ENCODE measurements around the gene CCNY. TPM values are rescaled to one million over a fixed set of nuclear protein-coding genes. Genes with fewer than 3 reads are reported as not detected.

The CCNY gene
- total RNA-seq, 1 donor from 2014 or later, result 85.9 TPM

GRCh38 chr10:35561715-35562114 is 225.4 kb downstream of the CCNY start:
- TF ChIP-seq EZH2 (IDR thresholded peaks at IDR 0.05; ENCODE audit: insufficient read depth, low read length) (no peak), CTCF (IDR thresholded peaks at IDR 0.05; ENCODE audit: insufficient read depth, low read depth, low read length) (no peak)
- H3K4me1 ChIP-seq (ENCODE audit: insufficient read depth, low read length), result peaks cover 23% of the 10 kb centered on the region
- peaks cover 16% of the 10 kb centered on the region for H3K79me2 ChIP-seq (ENCODE audit: insufficient read depth, low read length)
- no peak overlapping the region for H3K4me3 Mint-ChIP-seq (ENCODE audit: unreplicated experiment)
- H3K27me3 ChIP-seq (ENCODE audit: insufficient read depth, low read length), result no peaks in the 10 kb centered on the region
- no peak for DNase-seq (ENCODE audit: low read depth)
- no peak overlapping the region for H3K27ac ChIP-seq (ENCODE audit: low read depth, low read length)
- H3K9me3 Mint-ChIP-seq (ENCODE audit: unreplicated experiment), result no peaks in the 10 kb centered on the region
- H3K9me3 ChIP-seq (ENCODE audit: insufficient read depth, low read depth, low read length), result no peaks in the 10 kb centered on the region
- H4K20me1 ChIP-seq (ENCODE audit: insufficient read depth, low read length), result no peaks in the 10 kb centered on the region
- no peak overlapping the region for H3K4me2 ChIP-seq (ENCODE audit: low read length)
- H3K4me1 Mint-ChIP-seq (ENCODE audit: low read depth, unreplicated experiment), result peaks cover 16% of the 10 kb centered on the region
- FAIRE-seq, result no peak
- no peak overlapping the region for H3K4me3 ChIP-seq (ENCODE audit: insufficient read depth, low read depth, low read length)
- no peaks in the 10 kb centered on the region for H3K36me3 ChIP-seq (ENCODE audit: insufficient read depth, low read length)
- no peak overlapping the region for H2AFZ ChIP-seq (ENCODE audit: low read depth, low read length)
- peaks cover 8% of the 10 kb centered on the region for H3K36me3 Mint-ChIP-seq (ENCODE audit: low read depth, unreplicated experiment)
- H3K9ac ChIP-seq (ENCODE audit: low read length), result no peak overlapping the region
- H3K27ac Mint-ChIP-seq (ENCODE audit: unreplicated experiment), result no peak overlapping the region
- H3K27me3 Mint-ChIP-seq (ENCODE audit: low read depth, unreplicated experiment), result no peaks in the 10 kb centered on the region

- Histone ChIP-seq H3K27ac (ENCODE audit: low read depth, low read length) (no peak overlapping the region), H3K4me2 (ENCODE audit: low read length) (no peak overlapping the region), H3K79me2 (ENCODE audit: insufficient read depth, low read length) (peaks cover 16% of the 10 kb centered on the region), H4K20me1 (ENCODE audit: insufficient read depth, low read length) (no peaks in the 10 kb centered on the region), H3K36me3 (ENCODE audit: insufficient read depth, low read length) (no peaks in the 10 kb centered on the region), H3K9me3 (ENCODE audit: insufficient read depth, low read depth, low read length) (no peaks in the 10 kb centered on the region), H3K27me3 (ENCODE audit: insufficient read depth, low read length) (no peaks in the 10 kb centered on the region), H2AFZ (ENCODE audit: low read depth, low read length) (no peak overlapping the region), H3K9ac (ENCODE audit: low read length) (no peak overlapping the region), H3K4me3 (ENCODE audit: insufficient read depth, low read depth, low read length) (no peak overlapping the region), H3K4me1 (ENCODE audit: insufficient read depth, low read length) (peaks cover 23% of the 10 kb centered on the region)
- Mint-ChIP-seq H3K36me3 (ENCODE audit: low read depth, unreplicated experiment) (peaks cover 8% of the 10 kb centered on the region), H3K9me3 (ENCODE audit: unreplicated experiment) (no peaks in the 10 kb centered on the region), H3K27ac (ENCODE audit: unreplicated experiment) (no peak overlapping the region), H3K4me1 (ENCODE audit: low read depth, unreplicated experiment) (peaks cover 16% of the 10 kb centered on the region), H3K27me3 (ENCODE audit: low read depth, unreplicated experiment) (no peaks in the 10 kb centered on the region), H3K4me3 (ENCODE audit: unreplicated experiment) (no peak overlapping the region)
- FAIRE-seq (no peak), DNase-seq (ENCODE audit: low read depth) (no peak)
- no peak for TF ChIP-seq CTCF (IDR thresholded peaks at IDR 0.05; ENCODE audit: insufficient read depth, low read depth, low read length)
- TF ChIP-seq EZH2 (IDR thresholded peaks at IDR 0.05; ENCODE audit: insufficient read depth, low read length), result no peak
Measured at GRCh38 chr10:35562427-35562826, 226.1 kb downstream of the CCNY start.

GRCh38 chr10:35563261-35563891 is 227.1 kb downstream of the CCNY start:
- no peak overlapping the region for H3K4me3 ChIP-seq (ENCODE audit: insufficient read depth, low read depth, low read length)
- peaks cover 8% of the 10 kb centered on the region for H3K36me3 Mint-ChIP-seq (ENCODE audit: low read depth, unreplicated experiment)
- H3K27ac Mint-ChIP-seq (ENCODE audit: unreplicated experiment), result no peak overlapping the region
- no peak overlapping the region for H3K4me2 ChIP-seq (ENCODE audit: low read length)
- peaks cover 16% of the 10 kb centered on the region for H3K4me1 Mint-ChIP-seq (ENCODE audit: low read depth, unreplicated experiment)
- no peak overlapping the region for H3K4me3 Mint-ChIP-seq (ENCODE audit: unreplicated experiment)
- TF ChIP-seq CTCF (IDR thresholded peaks at IDR 0.05; ENCODE audit: insufficient read depth, low read depth, low read length), result peak; percentile 100
- TF ChIP-seq EZH2 (IDR thresholded peaks at IDR 0.05; ENCODE audit: insufficient read depth, low read length), result no peak
- H3K79me2 ChIP-seq (ENCODE audit: insufficient read depth, low read length), result peaks cover 14% of the 10 kb centered on the region
- H4K20me1 ChIP-seq (ENCODE audit: insufficient read depth, low read length), result no peaks in the 10 kb centered on the region
- DNase-seq (ENCODE audit: low read depth) (peak; percentile 49), FAIRE-seq (peak; percentile 9)
- no peak overlapping the region for H3K27ac ChIP-seq (ENCODE audit: low read depth, low read length)
- no peaks in the 10 kb centered on the region for H3K27me3 Mint-ChIP-seq (ENCODE audit: low read depth, unreplicated experiment)
- H3K9ac ChIP-seq (ENCODE audit: low read length), result no peak overlapping the region
- peaks cover 23% of the 10 kb centered on the region for H3K4me1 ChIP-seq (ENCODE audit: insufficient read depth, low read length)
- no peaks in the 10 kb centered on the region for H3K36me3 ChIP-seq (ENCODE audit: insufficient read depth, low read length)
- H3K9me3 ChIP-seq (ENCODE audit: insufficient read depth, low read depth, low read length), result no peaks in the 10 kb centered on the region
- no peak overlapping the region for H2AFZ ChIP-seq (ENCODE audit: low read depth, low read length)
- H3K27me3 ChIP-seq (ENCODE audit: insufficient read depth, low read length), result no peaks in the 10 kb centered on the region
- no peaks in the 10 kb centered on the region for H3K9me3 Mint-ChIP-seq (ENCODE audit: unreplicated experiment)

Measured in astrocyte (in vitro differentiated cells and primary cell).